SU-DHL-6 (cell line): Measurements from ENCODE around the gene GRID1.

Source experiments
- H2AFZ ChIP-seq: fragments of 200-600 bp; sonication (generic); 2 replicates; pipeline ENCODE4 v1.6.1; 2014; ENCODE audit warnings: low read depth, mild to moderate bottlenecking, moderate library complexity, mixed read lengths, antibody characterized with exemption, low read length; ENCODE audit not compliant: severe bottlenecking
- H3F3A ChIP-seq: fragments of 200-600 bp; shearing (Covaris generic); 2 replicates; pipeline ENCODE4 v1.6.0; 2016; ENCODE audit warnings: antibody characterized with exemption, mild to moderate bottlenecking; ENCODE audit not compliant: insufficient read depth
- H3K27ac ChIP-seq: fragments of 200-600 bp; sonication (generic); 2 replicates; pipeline ENCODE4 v1.5.1; 2016; ENCODE audit warnings: low read depth, mild to moderate bottlenecking, low read length, moderate library complexity, mixed read lengths
- H3K27me3 ChIP-seq: fragments of 200-600 bp; sonication (generic), shearing (Covaris generic); 2 replicates; pipeline ENCODE4 v1.6.0; 2014; ENCODE audit warnings: mild to moderate bottlenecking, low read length
- H3K36me3 ChIP-seq: fragments of 200-600 bp; sonication (generic); 2 replicates; pipeline ENCODE4 v1.6.1; 2014; ENCODE audit warnings: mild to moderate bottlenecking, low read length, mixed read lengths
- H3K4me2 ChIP-seq: fragments of 300-600, 200-600 bp; shearing (Covaris generic), sonication (generic); 2 replicates; pipeline ENCODE4 v1.6.0; 2014; ENCODE audit warnings: low read length, low read depth, mild to moderate bottlenecking; ENCODE audit not compliant: poor library complexity, severe bottlenecking
- H3K4me3 ChIP-seq: fragments of 200-600 bp; sonication (generic); 2 replicates; pipeline ENCODE4 v1.5.1; 2014; ENCODE audit warnings: antibody characterized with exemption, low read length, mild to moderate bottlenecking, mixed read lengths; ENCODE audit not compliant: insufficient read depth, poor library complexity, severe bottlenecking
- H3K79me2 ChIP-seq: fragments of 200-600 bp; sonication (generic); 2 replicates; pipeline ENCODE4 v1.6.1; 2014; ENCODE audit warnings: mild to moderate bottlenecking, low read length, moderate library complexity; ENCODE audit not compliant: insufficient read depth
- H3K9ac ChIP-seq: fragments of 200-600 bp; sonication (generic); 2 replicates; pipeline ENCODE4 v1.7.0; 2014; ENCODE audit warnings: mild to moderate bottlenecking, low read length
- H3K9me2 ChIP-seq: fragments of 200-600 bp; sonication (generic); replicated peaks from 2 replicates; pipeline ENCODE4 v1.6.1; 2014; ENCODE audit warnings: low read length; ENCODE audit not compliant: insufficient read depth
- H3K9me3 ChIP-seq: fragments of 200-600 bp; sonication (generic); 2 replicates; pipeline ENCODE4 v1.6.1; 2014; ENCODE audit warnings: low read length, mixed read lengths; ENCODE audit not compliant: insufficient read depth
- H4K20me1 ChIP-seq: fragments of 200-600 bp; sonication (generic); 2 replicates; pipeline ENCODE4 v1.6.1; 2014; ENCODE audit warnings: low read depth, mild to moderate bottlenecking, antibody characterized with exemption, low read length, moderate library complexity, mixed read lengths
- CTCF ChIP-seq: fragments of 200-600 bp; sonication (generic); IDR thresholded peaks from one replicate; pipeline ENCODE4 v1.5.1; 2017; ENCODE audit warnings: antibody characterized with exemption, mild to moderate bottlenecking, low read length, moderate library complexity; ENCODE audit not compliant: insufficient read depth, poor library complexity, severe bottlenecking
- EZH2phosphoT487 ChIP-seq: fragments of 200-600 bp; sonication (generic), shearing (Covaris generic); conservative IDR thresholded peaks from 2 replicates; pipeline ENCODE4 v1.6.1; 2018; ENCODE audit warnings: mild to moderate bottlenecking, antibody characterized with exemption, low read length, moderate library complexity, mixed read lengths

The GRID1 gene

GRCh38 chr10:85986777-85987176 lies 379.8 kb downstream of the GRID1 start:
- Histone ChIP-seq H2AFZ (no peak overlapping the region), H3K9me2 (no peaks in the 10 kb centered on the region), H3K4me3 (no peak overlapping the region), H3K9ac (no peak overlapping the region), H3K4me2 (no peak overlapping the region), H3K27ac (no peak overlapping the region), H3K9me3 (no peaks in the 10 kb centered on the region), H3K36me3 (no peaks in the 10 kb centered on the region), H3F3A (no peaks in the 10 kb centered on the region), H3K27me3 (no peaks in the 10 kb centered on the region), H4K20me1 (no peaks in the 10 kb centered on the region), H3K79me2 (no peaks in the 10 kb centered on the region)
- TF ChIP-seq CTCF = no peak

DNA sequence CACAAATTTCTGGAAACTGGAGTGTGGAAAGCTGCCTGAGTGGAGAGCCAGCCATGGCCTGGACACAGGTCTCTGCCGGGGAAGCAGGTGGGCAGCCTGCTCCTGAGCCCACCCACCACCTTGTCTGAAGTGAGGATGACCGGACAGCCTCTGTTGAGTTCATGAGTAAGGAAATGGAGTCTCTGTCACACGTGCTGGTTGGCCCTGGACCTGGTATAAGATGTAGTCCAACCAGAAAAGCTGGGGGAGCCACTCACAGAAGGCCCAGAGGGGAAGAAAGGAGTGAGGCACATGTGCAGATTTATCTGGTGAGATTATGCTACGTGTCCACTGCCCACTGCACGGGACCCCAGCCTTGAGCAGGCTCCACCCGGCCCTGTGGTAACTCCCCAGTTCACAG lies 383.5 kb downstream of the GRID1 start:
- Histone ChIP-seq H3K79me2 (no peaks in the 10 kb centered on the region), H3K4me2 (no peak overlapping the region), H3K4me3 (no peak overlapping the region), H3F3A (no peaks in the 10 kb centered on the region), H3K27me3 (no peaks in the 10 kb centered on the region), H3K36me3 (no peaks in the 10 kb centered on the region), H3K27ac (no peak overlapping the region), H3K9me2 (no peaks in the 10 kb centered on the region), H4K20me1 (no peaks in the 10 kb centered on the region), H2AFZ (no peak overlapping the region), H3K9me3 (no peaks in the 10 kb centered on the region), H3K9ac (no peak overlapping the region)
- TF ChIP-seq EZH2phosphoT487 (no peak), CTCF (no peak)

- TF ChIP-seq CTCF = no peak
- TF ChIP-seq EZH2phosphoT487 = no peak
- no peaks in the 10 kb centered on the region for H3K79me2 ChIP-seq
- no peaks in the 10 kb centered on the region for H3K9me3 ChIP-seq
- no peak overlapping the region for H3K4me2 ChIP-seq
- no peak overlapping the region for H3K4me3 ChIP-seq
- no peaks in the 10 kb centered on the region for H3K36me3 ChIP-seq
- H2AFZ ChIP-seq = no peak overlapping the region
- H3K9me2 ChIP-seq = no peaks in the 10 kb centered on the region
- no peak overlapping the region for H3K9ac ChIP-seq
- no peaks in the 10 kb centered on the region for H3F3A ChIP-seq
- H3K27ac ChIP-seq = no peak overlapping the region
- no peaks in the 10 kb centered on the region for H3K27me3 ChIP-seq
- no peaks in the 10 kb centered on the region for H4K20me1 ChIP-seq
These were observed 387.0 kb downstream of the GRID1 start for GRCh38 chr10:85979598-85979997.
